WERI-Rb-1 (cell line): ENCODE data around the gene LRRC4C.

Experiments
- DNase-seq: peaks from one replicate; pipeline ENCODE4 v3.0.0-alpha.2; 2020
- H3K27ac ChIP-seq: fragments of 250-450 bp; sonication (Bioruptor Pico); 2 replicates; pipeline ENCODE4 v1.5.1; 2020; ENCODE audit warnings: mild to moderate bottlenecking, moderate library complexity
- H3K27me3 ChIP-seq: fragments of 250-450 bp; sonication (Bioruptor Pico); 2 replicates; pipeline ENCODE4 v1.5.1; 2021; ENCODE audit warnings: mild to moderate bottlenecking, low read depth, moderate library complexity; ENCODE audit not compliant: insufficient read depth, severe bottlenecking
- H3K36me3 ChIP-seq: fragments of 250-450 bp; sonication (Bioruptor Pico); 2 replicates; pipeline ENCODE4 v1.5.1; 2020; ENCODE audit warnings: mild to moderate bottlenecking, moderate library complexity
- H3K4me3 ChIP-seq: 2 replicates; pipeline ENCODE4 v1.5.1; 2011; ENCODE audit warnings: low read depth, mild to moderate bottlenecking, control low read depth, low read length
- H3K9me3 ChIP-seq: fragments of 250-450 bp; sonication (Bioruptor Pico); 2 replicates; pipeline ENCODE4 v1.5.1; 2021; ENCODE audit warnings: mild to moderate bottlenecking, moderate library complexity; ENCODE audit not compliant: severe bottlenecking
- TF ChIP-seq, protein P1 (sequence below): IDR thresholded peaks from 2 replicates; pipeline ENCODE4 v1.5.1; 2011; ENCODE audit warnings: low read depth, mild to moderate bottlenecking, control low read depth, inconsistent platforms, low read length

The LRRC4C gene

DNA sequence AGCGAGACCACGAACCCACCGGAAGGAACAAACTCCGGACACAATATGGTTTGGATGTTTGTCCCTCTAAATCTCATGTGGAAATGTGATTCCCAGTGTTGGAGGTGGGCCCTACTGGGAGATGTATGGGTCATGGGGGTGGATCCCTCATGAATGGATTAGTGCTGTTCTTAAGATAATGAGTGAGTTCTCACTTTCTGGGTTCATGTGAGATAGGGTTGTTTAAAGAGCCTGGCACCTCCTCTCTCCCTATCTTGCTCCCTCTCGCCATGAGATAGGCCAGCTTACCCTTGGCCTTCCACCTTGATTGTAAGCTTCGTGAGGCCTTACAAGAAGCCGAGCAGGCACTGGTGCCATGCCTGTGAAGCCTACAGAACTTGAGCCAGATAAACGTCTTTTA is 184.6 kb downstream of the LRRC4C start:
- no peak overlapping the region for H3K27ac ChIP-seq
- TF ChIP-seq, protein P1, sequence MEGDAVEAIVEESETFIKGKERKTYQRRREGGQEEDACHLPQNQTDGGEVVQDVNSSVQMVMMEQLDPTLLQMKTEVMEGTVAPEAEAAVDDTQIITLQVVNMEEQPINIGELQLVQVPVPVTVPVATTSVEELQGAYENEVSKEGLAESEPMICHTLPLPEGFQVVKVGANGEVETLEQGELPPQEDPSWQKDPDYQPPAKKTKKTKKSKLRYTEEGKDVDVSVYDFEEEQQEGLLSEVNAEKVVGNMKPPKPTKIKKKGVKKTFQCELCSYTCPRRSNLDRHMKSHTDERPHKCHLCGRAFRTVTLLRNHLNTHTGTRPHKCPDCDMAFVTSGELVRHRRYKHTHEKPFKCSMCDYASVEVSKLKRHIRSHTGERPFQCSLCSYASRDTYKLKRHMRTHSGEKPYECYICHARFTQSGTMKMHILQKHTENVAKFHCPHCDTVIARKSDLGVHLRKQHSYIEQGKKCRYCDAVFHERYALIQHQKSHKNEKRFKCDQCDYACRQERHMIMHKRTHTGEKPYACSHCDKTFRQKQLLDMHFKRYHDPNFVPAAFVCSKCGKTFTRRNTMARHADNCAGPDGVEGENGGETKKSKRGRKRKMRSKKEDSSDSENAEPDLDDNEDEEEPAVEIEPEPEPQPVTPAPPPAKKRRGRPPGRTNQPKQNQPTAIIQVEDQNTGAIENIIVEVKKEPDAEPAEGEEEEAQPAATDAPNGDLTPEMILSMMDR, result no peak
- H3K36me3 ChIP-seq, result no peaks in the 10 kb centered on the region
- no peak for DNase-seq
- no peak overlapping the region for H3K4me3 ChIP-seq
- peaks cover 3% of the 10 kb centered on the region for H3K27me3 ChIP-seq
- no peaks in the 10 kb centered on the region for H3K9me3 ChIP-seq

DNA sequence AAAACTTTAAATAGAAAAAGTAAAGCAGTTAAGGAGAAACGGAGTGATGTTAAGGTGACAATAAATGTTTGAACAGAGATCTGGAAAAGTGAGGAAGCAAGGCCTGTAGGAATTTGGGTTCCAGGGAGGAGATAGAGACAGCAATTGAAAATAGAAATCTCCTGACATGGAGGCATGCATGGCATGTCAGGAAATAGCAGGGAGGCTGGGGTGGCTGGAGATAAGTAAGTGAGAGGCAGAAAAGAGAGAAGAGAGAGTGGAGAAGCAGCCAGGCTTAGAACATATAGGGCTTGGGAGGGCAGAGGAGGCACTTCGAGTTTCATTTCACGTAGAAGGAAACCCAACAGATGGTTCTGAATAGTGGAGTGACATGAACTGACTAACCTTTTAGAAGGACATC is 185.5 kb downstream of the LRRC4C start:
- Histone ChIP-seq H3K4me3 (no peak overlapping the region), H3K36me3 (no peaks in the 10 kb centered on the region), H3K27ac (no peak overlapping the region), H3K9me3 (no peaks in the 10 kb centered on the region), H3K27me3 (peaks cover 6% of the 10 kb centered on the region)
- TF ChIP-seq, protein P1, result no peak
- DNase-seq, result no peak

DNA sequence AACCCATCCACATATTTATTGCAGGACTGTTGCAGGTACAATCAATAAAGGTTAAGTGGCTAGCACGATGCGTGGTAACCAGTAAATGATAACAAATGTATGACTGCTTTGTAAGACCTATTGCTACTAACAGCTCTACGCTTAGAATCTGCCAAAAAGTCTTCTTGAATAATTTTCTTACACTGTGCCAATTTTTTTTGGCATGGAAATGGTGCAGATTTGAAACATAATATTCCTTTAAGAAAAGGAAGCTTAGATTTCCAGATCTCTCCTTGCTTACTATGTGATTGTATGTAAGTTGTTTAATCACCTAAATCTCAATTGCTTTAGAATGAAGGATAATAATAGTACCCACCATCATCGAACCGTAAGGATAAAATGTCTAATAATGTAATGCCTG is 192.0 kb downstream of the LRRC4C start:
- H3K36me3 ChIP-seq, result no peaks in the 10 kb centered on the region
- peaks cover 8% of the 10 kb centered on the region for H3K27me3 ChIP-seq
- no peak overlapping the region for H3K27ac ChIP-seq
- no peaks in the 10 kb centered on the region for H3K9me3 ChIP-seq
- TF ChIP-seq, protein P1, result no peak
- no peak overlapping the region for H3K4me3 ChIP-seq
- DNase-seq, result no peak

DNA sequence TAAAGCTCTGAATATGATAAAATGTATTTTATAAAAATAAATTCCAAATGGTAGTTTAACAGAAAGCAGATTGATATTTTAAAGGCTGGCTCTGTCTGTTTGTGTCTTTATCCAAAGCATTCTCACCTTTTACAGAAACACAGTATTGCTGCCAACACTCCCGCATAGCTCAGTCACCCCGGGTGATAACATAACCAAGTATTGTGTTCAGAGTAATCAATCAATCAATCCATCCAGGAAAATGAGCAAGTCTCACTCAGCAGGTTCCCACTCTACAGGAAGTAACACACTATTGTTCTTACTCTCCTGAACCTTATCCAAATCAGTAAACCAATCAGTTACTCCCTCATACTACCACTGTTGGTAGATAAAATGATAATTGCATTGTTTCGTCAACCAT is 203.4 kb downstream of the LRRC4C start:
- Histone ChIP-seq H3K36me3 (no peaks in the 10 kb centered on the region), H3K4me3 (no peak overlapping the region), H3K9me3 (no peaks in the 10 kb centered on the region), H3K27me3 (peaks cover 5% of the 10 kb centered on the region), H3K27ac (no peak overlapping the region)
- DNase-seq, result no peak
- TF ChIP-seq, protein P1, result no peak

DNA sequence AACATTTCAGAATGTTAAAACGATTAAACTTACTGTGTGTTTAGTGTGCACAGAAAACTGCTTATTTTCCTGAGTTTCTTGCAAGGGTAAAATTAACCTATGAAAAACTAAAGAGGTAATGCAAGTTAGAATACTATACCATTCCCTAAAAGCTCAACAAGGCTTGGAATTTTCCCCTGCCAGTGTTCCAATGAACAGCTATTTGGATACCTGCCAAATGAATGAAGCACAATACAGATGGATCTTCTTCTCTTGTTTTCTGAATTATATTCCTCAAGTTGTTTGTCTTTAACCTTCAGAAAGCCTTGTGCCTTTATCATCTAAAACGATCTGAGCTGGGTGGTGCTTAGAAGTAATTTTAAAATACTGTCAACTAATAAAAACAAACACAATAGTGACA is 204.5 kb downstream of the LRRC4C start:
- H3K4me3 ChIP-seq, result no peak overlapping the region
- no peaks in the 10 kb centered on the region for H3K36me3 ChIP-seq
- TF ChIP-seq, protein P1, result no peak
- H3K9me3 ChIP-seq, result no peaks in the 10 kb centered on the region
- peaks cover 5% of the 10 kb centered on the region for H3K27me3 ChIP-seq
- no peak overlapping the region for H3K27ac ChIP-seq
- DNase-seq, result no peak

DNA sequence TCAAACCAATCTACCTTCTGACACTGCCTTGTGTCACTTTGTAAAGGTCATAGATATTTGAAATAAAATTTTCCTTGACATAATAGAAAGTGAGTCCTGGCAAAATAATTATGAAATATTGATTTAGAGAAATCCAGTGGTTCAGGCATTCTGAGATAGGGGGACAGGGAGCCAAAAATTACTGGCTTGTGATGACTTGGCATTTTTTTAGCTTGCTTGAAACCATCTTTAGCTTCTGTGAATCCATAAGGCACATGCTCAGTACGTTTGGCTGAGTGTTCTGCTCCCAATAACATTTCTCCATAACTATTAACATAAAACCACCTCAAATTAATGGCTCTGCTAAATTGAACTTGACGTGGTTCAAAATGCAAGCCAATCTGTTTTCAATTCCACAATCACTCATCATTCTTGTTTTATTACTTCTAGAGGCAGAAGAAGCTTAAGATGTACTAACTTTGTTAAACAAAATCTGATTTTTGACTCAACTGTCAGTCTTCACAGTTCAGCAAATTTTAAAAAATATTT is 209.0 kb downstream of the LRRC4C start:
- DNase-seq, result no peak
- H3K27me3 ChIP-seq, result peaks cover 15% of the 10 kb centered on the region
- no peak overlapping the region for H3K27ac ChIP-seq
- TF ChIP-seq, protein P1, result no peak
- H3K4me3 ChIP-seq, result no peak overlapping the region
- H3K9me3 ChIP-seq, result no peaks in the 10 kb centered on the region
- H3K36me3 ChIP-seq, result no peaks in the 10 kb centered on the region
